DND-41 (cell line): ENCODE measurements around the gene LDB2.

ENCODE experiments used
- ATAC-seq: fragments of 200-7000 bp; cut with Tn5 transposase; 3 replicates; pipeline ENCODE4 v1.9.1; 2021; ENCODE audit warnings: low read depth; ENCODE audit not compliant: insufficient read depth
- DNase-seq: peaks from one replicate; pipeline ENCODE4 v3.0.0-alpha.2; 2020
- H2AFZ ChIP-seq: 2 replicates; pipeline ENCODE4 v1.6.0; 2012; ENCODE audit warnings: low read depth, low read length
- H3K27ac ChIP-seq: 2 replicates; pipeline ENCODE4 v1.5.1; 2012; ENCODE audit warnings: low read length, inconsistent platforms
- H3K27me3 ChIP-seq: fragments of 200-600 bp; sonication (generic); 2 replicates; pipeline ENCODE4 v1.6.0; 2012; ENCODE audit warnings: low read length, mild to moderate bottlenecking, inconsistent platforms; ENCODE audit not compliant: insufficient read depth, poor library complexity
- H3K36me3 ChIP-seq: 2 replicates; pipeline ENCODE4 v1.5.1; 2012; ENCODE audit warnings: low read length, inconsistent platforms; ENCODE audit not compliant: insufficient read depth
- H3K4me1 ChIP-seq: 2 replicates; pipeline ENCODE4 v1.5.1; 2012; ENCODE audit warnings: mild to moderate bottlenecking, low read length; ENCODE audit not compliant: insufficient read depth
- H3K4me2 ChIP-seq: 2 replicates; pipeline ENCODE4 v1.6.0; 2012; ENCODE audit warnings: mild to moderate bottlenecking, moderate library complexity, low read length, inconsistent platforms; ENCODE audit not compliant: insufficient read depth
- H3K4me3 ChIP-seq, 2 experiments: fragments of 200-600 bp in 1 of 2; shearing (Covaris generic) in 1 of 2; 2 replicates each; pipeline ENCODE4 v1.5.1; 2012 to 2016; ENCODE audit warnings: inconsistent platforms in 2 of 2, low read length in 2 of 2, mild to moderate bottlenecking in 2 of 2, low read depth in 1 of 2, moderate library complexity in 1 of 2
- H3K79me2 ChIP-seq: 2 replicates; pipeline ENCODE4 v1.6.0; 2012; ENCODE audit warnings: low read length, inconsistent platforms; ENCODE audit not compliant: insufficient read depth
- H3K9ac ChIP-seq: 2 replicates; pipeline ENCODE4 v1.6.0; 2012; ENCODE audit warnings: low read depth, mild to moderate bottlenecking, inconsistent platforms, low read length, moderate library complexity
- H3K9me3 ChIP-seq: 2 replicates; pipeline ENCODE4 v1.5.1; 2012; ENCODE audit warnings: low read length, moderate library complexity, mild to moderate bottlenecking, inconsistent platforms; ENCODE audit not compliant: insufficient read depth, severe bottlenecking
- H4K20me1 ChIP-seq: 2 replicates; pipeline ENCODE4 v1.6.0; 2012; ENCODE audit warnings: low read length; ENCODE audit not compliant: insufficient read depth
- EZH2 ChIP-seq: IDR thresholded peaks from 3 replicates; pipeline ENCODE4 v1.6.1; 2012; ENCODE audit warnings: borderline replicate concordance, low read depth, mild to moderate bottlenecking, moderate library complexity, low read length, inconsistent platforms; ENCODE audit not compliant: severe bottlenecking
- TF ChIP-seq, protein P1 (sequence below): IDR thresholded peaks from 2 replicates; pipeline ENCODE4 v1.5.1; 2012; ENCODE audit warnings: borderline replicate concordance, low read length, moderate library complexity, mild to moderate bottlenecking; ENCODE audit not compliant: poor library complexity, severe bottlenecking; ENCODE audit errors: extremely low read depth

Gene LDB2

DNA sequence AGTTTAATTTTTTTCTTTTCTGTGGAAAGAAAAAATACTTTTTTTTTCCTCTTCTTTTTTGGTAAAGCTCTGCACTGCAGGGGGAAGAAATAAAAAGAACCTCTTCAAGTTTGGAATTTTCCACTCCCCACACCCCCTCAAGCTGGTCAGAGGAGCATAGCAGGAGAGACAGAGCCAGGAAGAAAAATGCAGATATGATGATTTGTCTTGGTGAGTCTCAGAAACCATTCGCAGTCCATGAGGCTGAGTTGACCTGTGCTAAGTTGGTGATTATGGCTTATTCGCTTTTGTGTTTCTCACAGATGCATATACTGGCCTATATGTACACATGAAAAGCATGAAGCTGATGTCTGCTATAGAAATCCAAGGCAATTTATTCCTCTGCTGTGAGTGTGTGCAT is 205.9 kb downstream of the LDB2 start:
- H2AFZ ChIP-seq = no peak overlapping the region
- ATAC-seq (no peak), DNase-seq (no peak)

DNA sequence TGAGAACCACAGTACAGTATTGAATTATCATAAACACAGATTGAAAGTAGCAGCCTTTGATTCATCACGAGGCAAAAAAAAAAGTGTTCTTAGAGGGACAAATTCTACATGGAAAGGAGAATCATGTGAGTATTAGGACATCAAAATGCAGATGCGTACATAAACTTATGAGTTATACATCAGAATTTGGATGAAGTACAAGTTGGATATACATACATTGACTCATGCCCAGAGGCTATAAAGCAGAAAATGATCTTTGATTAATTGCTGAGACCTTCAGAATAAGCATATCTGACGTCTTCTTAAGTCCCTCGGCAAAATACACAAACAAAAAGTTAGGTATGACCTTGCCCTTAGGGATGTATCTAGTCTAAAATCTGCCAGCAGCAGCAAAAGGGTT is 206.4 kb downstream of the LDB2 start:
- Histone ChIP-seq H3K9ac (no peak overlapping the region), H3K79me2 (no peaks in the 10 kb centered on the region)
- TF ChIP-seq, protein P1, sequence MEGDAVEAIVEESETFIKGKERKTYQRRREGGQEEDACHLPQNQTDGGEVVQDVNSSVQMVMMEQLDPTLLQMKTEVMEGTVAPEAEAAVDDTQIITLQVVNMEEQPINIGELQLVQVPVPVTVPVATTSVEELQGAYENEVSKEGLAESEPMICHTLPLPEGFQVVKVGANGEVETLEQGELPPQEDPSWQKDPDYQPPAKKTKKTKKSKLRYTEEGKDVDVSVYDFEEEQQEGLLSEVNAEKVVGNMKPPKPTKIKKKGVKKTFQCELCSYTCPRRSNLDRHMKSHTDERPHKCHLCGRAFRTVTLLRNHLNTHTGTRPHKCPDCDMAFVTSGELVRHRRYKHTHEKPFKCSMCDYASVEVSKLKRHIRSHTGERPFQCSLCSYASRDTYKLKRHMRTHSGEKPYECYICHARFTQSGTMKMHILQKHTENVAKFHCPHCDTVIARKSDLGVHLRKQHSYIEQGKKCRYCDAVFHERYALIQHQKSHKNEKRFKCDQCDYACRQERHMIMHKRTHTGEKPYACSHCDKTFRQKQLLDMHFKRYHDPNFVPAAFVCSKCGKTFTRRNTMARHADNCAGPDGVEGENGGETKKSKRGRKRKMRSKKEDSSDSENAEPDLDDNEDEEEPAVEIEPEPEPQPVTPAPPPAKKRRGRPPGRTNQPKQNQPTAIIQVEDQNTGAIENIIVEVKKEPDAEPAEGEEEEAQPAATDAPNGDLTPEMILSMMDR = no peak
- no peak for TF ChIP-seq EZH2

More for the DNA sequence above, 205.9 kb downstream of the LDB2 start:
- no peak overlapping the region for H3K27ac ChIP-seq
- H3K4me2 ChIP-seq = no peak overlapping the region
- H3K36me3 ChIP-seq = no peaks in the 10 kb centered on the region
- TF ChIP-seq, protein P1 = no peak
- TF ChIP-seq EZH2 = no peak
- H3K79me2 ChIP-seq = no peaks in the 10 kb centered on the region
- no peaks in the 10 kb centered on the region for H3K27me3 ChIP-seq
- no peaks in the 10 kb centered on the region for H3K9me3 ChIP-seq
- no peak overlapping the region for H3K4me3 ChIP-seq
- H3K9ac ChIP-seq = no peak overlapping the region
- H4K20me1 ChIP-seq = no peaks in the 10 kb centered on the region
- no peaks in the 10 kb centered on the region for H3K4me1 ChIP-seq

DNA sequence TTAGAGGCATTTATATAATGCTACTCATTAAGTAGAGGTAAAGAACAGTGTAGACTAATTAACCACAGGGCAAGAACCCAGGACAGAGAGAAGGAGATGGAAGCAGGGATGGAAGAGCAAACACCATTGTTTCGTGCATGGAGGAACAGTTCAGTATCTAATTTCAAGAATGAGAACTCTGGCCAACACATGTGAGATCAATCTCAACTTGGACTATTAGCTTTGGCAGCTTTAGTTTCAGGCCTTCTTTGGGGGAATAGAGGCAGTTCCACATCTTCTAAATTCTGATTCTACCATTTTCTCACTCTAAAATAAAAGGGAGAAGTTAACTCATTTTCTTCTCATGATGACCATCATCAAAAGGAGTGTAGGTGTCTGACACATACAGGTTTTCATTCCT is 207.0 kb downstream of the LDB2 start:
- no peak for DNase-seq
- no peaks in the 10 kb centered on the region for H3K36me3 ChIP-seq
- no peaks in the 10 kb centered on the region for H3K4me1 ChIP-seq
- H3K4me2 ChIP-seq = no peak overlapping the region
- no peaks in the 10 kb centered on the region for H3K27me3 ChIP-seq
- ATAC-seq = no peak
- H3K79me2 ChIP-seq = no peaks in the 10 kb centered on the region
- no peak overlapping the region for H2AFZ ChIP-seq
- no peaks in the 10 kb centered on the region for H3K9me3 ChIP-seq
- H3K9ac ChIP-seq = no peak overlapping the region
- no peak for TF ChIP-seq EZH2
- TF ChIP-seq, protein P1 = no peak
- no peaks in the 10 kb centered on the region for H4K20me1 ChIP-seq
- no peak overlapping the region for H3K4me3 ChIP-seq
- H3K27ac ChIP-seq = no peak overlapping the region

More for the DNA sequence above, 206.4 kb downstream of the LDB2 start:
- Histone ChIP-seq H3K4me2 (no peak overlapping the region), H3K27me3 (no peaks in the 10 kb centered on the region), H3K9me3 (no peaks in the 10 kb centered on the region), H3K27ac (no peak overlapping the region), H3K36me3 (no peaks in the 10 kb centered on the region), H3K4me1 (no peaks in the 10 kb centered on the region), H3K4me3 (no peak overlapping the region), H4K20me1 (no peaks in the 10 kb centered on the region), H2AFZ (no peak overlapping the region)
- DNase-seq (no peak), ATAC-seq (no peak)

DNA sequence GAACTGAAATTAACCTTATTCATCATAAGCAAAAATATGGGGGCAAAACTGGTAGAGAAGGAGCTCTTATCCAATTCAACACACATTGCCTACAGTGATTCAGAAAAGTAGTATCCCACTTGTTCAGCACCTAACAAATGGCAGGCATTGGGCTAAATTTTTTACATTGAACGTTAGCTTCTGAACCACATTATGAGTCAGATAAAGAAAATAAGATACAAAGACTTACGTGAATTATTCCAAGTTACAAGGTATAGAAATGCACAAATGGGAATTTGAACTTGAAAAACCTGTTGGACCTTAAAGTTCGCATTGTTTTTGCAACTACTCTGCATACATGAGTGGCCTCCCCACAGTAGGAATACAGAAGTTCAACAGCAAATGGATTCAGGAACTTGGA is 210.6 kb downstream of the LDB2 start:
- TF ChIP-seq, protein P1 = no peak
- TF ChIP-seq EZH2 = no peak
- Histone ChIP-seq H3K9ac (no peak overlapping the region), H3K4me2 (no peak overlapping the region), H3K36me3 (no peaks in the 10 kb centered on the region), H3K4me3 (no peak overlapping the region), H3K27ac (no peak overlapping the region), H2AFZ (no peak overlapping the region), H3K79me2 (no peaks in the 10 kb centered on the region), H3K27me3 (no peaks in the 10 kb centered on the region), H4K20me1 (no peaks in the 10 kb centered on the region), H3K9me3 (no peaks in the 10 kb centered on the region), H3K4me1 (no peaks in the 10 kb centered on the region)
- DNase-seq (no peak), ATAC-seq (no peak)
